Measurements from ENCODE around the gene EIF2B1. TPM values are rescaled to one million over a fixed set of nuclear protein-coding genes. Genes with fewer than 3 reads are reported as not detected.

Gene EIF2B1
- total and polyA plus RNA-seq, 9 of the 15 experiments (the other 6 are each of a cell fraction or from before 2014, with no cell fraction given), result 35.7 to 195 (median 67.8) TPM

GRCh38 chr12:123601602-123602489, 31.6 kb downstream of the EIF2B1 start, which contains the start of gene DDX55 (continued):
- peak; percentile 34 to 58 (median 50); a peak in 5 of 6 replicates for TF ChIP-seq CTCF (IDR thresholded peaks at IDR 0.05 in 2 of 3, conservative IDR thresholded peaks at IDR 0.05 in 1 of 3; ENCODE audit: insufficient read depth in 2 of 3, low read depth in 1 of 3, low read length in 3 of 3)
- TF ChIP-seq HNRNPK (IDR thresholded peaks at IDR 0.05; ENCODE audit: low read depth, low read length, poor library complexity, severe bottlenecking), result no peak
- no peak for TF ChIP-seq MEIS2 (IDR thresholded peaks at IDR 0.05; ENCODE audit: partially characterized antibody)
- TF ChIP-seq MCM7 (IDR thresholded peaks at IDR 0.05), result no peak
- peak; percentile 75 for TF ChIP-seq SMAD4 (CRISPR knock-in tag; conservative IDR thresholded peaks at IDR 0.05)
- no peak for TF ChIP-seq ZNF780A (CRISPR knock-in tag; IDR thresholded peaks at IDR 0.05)
- TF ChIP-seq RUNX1 (IDR thresholded peaks at IDR 0.05; ENCODE audit: low read depth), result no peak
- peak; percentile 89 for TF ChIP-seq CHAMP1 (IDR thresholded peaks at IDR 0.05)
- no peak for TF ChIP-seq TFAM (CRISPR knock-in tag; conservative IDR thresholded peaks at IDR 0.05)
- TF ChIP-seq GATAD2B (IDR thresholded peaks at IDR 0.05; ENCODE audit: borderline replicate concordance), result peak; percentile 58; the same call in 1 of the 2 replicates
- TF ChIP-seq SAFB2 (IDR thresholded peaks at IDR 0.05; ENCODE audit: borderline replicate concordance, low read depth, low read length, severe bottlenecking), result no peak
- TF ChIP-seq, protein P1, sequence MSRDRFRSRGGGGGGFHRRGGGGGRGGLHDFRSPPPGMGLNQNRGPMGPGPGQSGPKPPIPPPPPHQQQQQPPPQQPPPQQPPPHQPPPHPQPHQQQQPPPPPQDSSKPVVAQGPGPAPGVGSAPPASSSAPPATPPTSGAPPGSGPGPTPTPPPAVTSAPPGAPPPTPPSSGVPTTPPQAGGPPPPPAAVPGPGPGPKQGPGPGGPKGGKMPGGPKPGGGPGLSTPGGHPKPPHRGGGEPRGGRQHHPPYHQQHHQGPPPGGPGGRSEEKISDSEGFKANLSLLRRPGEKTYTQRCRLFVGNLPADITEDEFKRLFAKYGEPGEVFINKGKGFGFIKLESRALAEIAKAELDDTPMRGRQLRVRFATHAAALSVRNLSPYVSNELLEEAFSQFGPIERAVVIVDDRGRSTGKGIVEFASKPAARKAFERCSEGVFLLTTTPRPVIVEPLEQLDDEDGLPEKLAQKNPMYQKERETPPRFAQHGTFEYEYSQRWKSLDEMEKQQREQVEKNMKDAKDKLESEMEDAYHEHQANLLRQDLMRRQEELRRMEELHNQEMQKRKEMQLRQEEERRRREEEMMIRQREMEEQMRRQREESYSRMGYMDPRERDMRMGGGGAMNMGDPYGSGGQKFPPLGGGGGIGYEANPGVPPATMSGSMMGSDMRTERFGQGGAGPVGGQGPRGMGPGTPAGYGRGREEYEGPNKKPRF (IDR thresholded peaks at IDR 0.05; ENCODE audit: low read depth, low read length), result no peak
- peak; percentile 99 for TF ChIP-seq PHF20 (IDR thresholded peaks at IDR 0.05; ENCODE audit: partially characterized antibody)
- peak; percentile 98 for TF ChIP-seq CREM (IDR thresholded peaks at IDR 0.05; ENCODE audit: low read depth)
- TF ChIP-seq PHB2 (IDR thresholded peaks at IDR 0.05; ENCODE audit: low read depth), result no peak
- peak; percentile 100 for TF ChIP-seq C11orf30 (IDR thresholded peaks at IDR 0.05; ENCODE audit: low read depth)
- peak; percentile 24; the same call in 1 of the 2 replicates for TF ChIP-seq ARID1B (IDR thresholded peaks at IDR 0.05)
- TF ChIP-seq MTA2 (IDR thresholded peaks at IDR 0.05; ENCODE audit: low read depth), result no peak
- no peak for TF ChIP-seq CEBPB (tag; IDR thresholded peaks at IDR 0.05)
- no peak for TF ChIP-seq ID3 (CRISPR knock-in tag; IDR thresholded peaks at IDR 0.05)
- TF ChIP-seq ID3 (tag; IDR thresholded peaks at IDR 0.05), result peak; percentile 93; the same call in 1 of the 2 replicates
